NT2/D1 (cell line): ENCODE data around the gene CHST8.
A peak's percentile ranks its signal among the peaks of the same experiment; 100 is the strongest.

Source experiments
- DNase-seq: peaks from one replicate; pipeline ENCODE4 v3.0.0-alpha.2; 2011; ENCODE audit warnings: low read depth, low spot score
- H3K27me3 ChIP-seq: 2 replicates; pipeline ENCODE4 v1.6.0; 2011; ENCODE audit warnings: mild to moderate bottlenecking; ENCODE audit not compliant: insufficient read length, insufficient read depth
- H3K36me3 ChIP-seq: 2 replicates; pipeline ENCODE4 v1.6.1; 2011; ENCODE audit warnings: mild to moderate bottlenecking, low read length, mixed read lengths; ENCODE audit not compliant: insufficient read depth, insufficient read length
- H3K4me1 ChIP-seq: 2 replicates; pipeline ENCODE4 v1.5.1; 2011; ENCODE audit not compliant: insufficient read depth, insufficient read length
- H3K4me3 ChIP-seq: 2 replicates; pipeline ENCODE4 v1.5.1; 2011; ENCODE audit warnings: low read depth; ENCODE audit not compliant: insufficient read length
- H3K9ac ChIP-seq: 2 replicates; pipeline ENCODE4 v1.6.0; 2011; ENCODE audit warnings: low read depth; ENCODE audit not compliant: insufficient read length
- H3K9me3 ChIP-seq: 2 replicates; pipeline ENCODE4 v1.5.1; 2011; ENCODE audit warnings: mild to moderate bottlenecking, low read length; ENCODE audit not compliant: insufficient read depth
- SUZ12 ChIP-seq: IDR thresholded peaks from 2 replicates; pipeline ENCODE4 v1.6.1; 2011; ENCODE audit not compliant: insufficient read length, insufficient read depth; ENCODE audit errors: extremely low read depth
- YY1 ChIP-seq: IDR thresholded peaks from 2 replicates; pipeline ENCODE4 v1.6.1; 2011; ENCODE audit not compliant: insufficient read length, insufficient read depth
- ZNF274 ChIP-seq: IDR thresholded peaks from 2 replicates; pipeline ENCODE4 v1.6.1; 2011; ENCODE audit warnings: mild to moderate bottlenecking, low read depth, low read length

CHST8 gene

GRCh38 chr19:33784432-33784831, 162.7 kb downstream of the CHST8 start:
- Histone ChIP-seq H3K36me3 (no peaks in the 10 kb centered on the region), H3K4me1 (no peaks in the 10 kb centered on the region), H3K9me3 (no peaks in the 10 kb centered on the region; the same call in 1 of the 2 replicates), H3K4me3 (no peak overlapping the region), H3K27me3 (no peaks in the 10 kb centered on the region), H3K9ac (no peak overlapping the region)
- TF ChIP-seq ZNF274 (no peak), YY1 (no peak), SUZ12 (no peak)
- no peak for DNase-seq

- no peaks in the 10 kb centered on the region for H3K9me3 ChIP-seq
- no peaks in the 10 kb centered on the region for H3K4me1 ChIP-seq
- H3K4me3 ChIP-seq: no peak overlapping the region
- no peak for TF ChIP-seq SUZ12
- no peak for TF ChIP-seq ZNF274
- TF ChIP-seq YY1: no peak
- no peak overlapping the region for H3K9ac ChIP-seq
- no peaks in the 10 kb centered on the region for H3K27me3 ChIP-seq
- no peak for DNase-seq
- no peaks in the 10 kb centered on the region for H3K36me3 ChIP-seq
Measured at GRCh38 chr19:33785795-33786194, 164.0 kb downstream of the CHST8 start.

- Histone ChIP-seq H3K27me3 (no peaks in the 10 kb centered on the region), H3K9me3 (no peaks in the 10 kb centered on the region), H3K36me3 (no peaks in the 10 kb centered on the region), H3K4me1 (no peaks in the 10 kb centered on the region), H3K9ac (no peak overlapping the region), H3K4me3 (no peak overlapping the region)
- no peak for TF ChIP-seq SUZ12
- TF ChIP-seq YY1: no peak
- no peak for TF ChIP-seq ZNF274
- DNase-seq: no peak
Measured at GRCh38 chr19:33788676-33789075, 166.9 kb downstream of the CHST8 start.

GRCh38 chr19:33789344-33789743, 167.6 kb downstream of the CHST8 start:
- TF ChIP-seq ZNF274: no peak
- no peak for TF ChIP-seq YY1
- no peak for TF ChIP-seq SUZ12
- Histone ChIP-seq H3K27me3 (no peaks in the 10 kb centered on the region), H3K4me3 (no peak overlapping the region), H3K9me3 (no peaks in the 10 kb centered on the region), H3K4me1 (no peaks in the 10 kb centered on the region), H3K36me3 (no peaks in the 10 kb centered on the region), H3K9ac (no peak overlapping the region)
- DNase-seq: no peak

- peaks cover 6% of the 10 kb centered on the region for H3K36me3 ChIP-seq
- DNase-seq: no peak
- H3K9ac ChIP-seq: peak overlapping the region; percentile 79
- TF ChIP-seq YY1: no peak
- no peak for TF ChIP-seq SUZ12
- no peak for TF ChIP-seq ZNF274
- peak overlapping the region; percentile 56 for H3K4me3 ChIP-seq
- H3K4me1 ChIP-seq: no peaks in the 10 kb centered on the region
- no peaks in the 10 kb centered on the region for H3K27me3 ChIP-seq
- no peaks in the 10 kb centered on the region for H3K9me3 ChIP-seq
Measured at GRCh38 chr19:33794683-33795369, 173.1 kb downstream of the CHST8 start.

- no peaks in the 10 kb centered on the region for H3K4me1 ChIP-seq
- TF ChIP-seq YY1: no peak
- TF ChIP-seq ZNF274: no peak
- no peak for TF ChIP-seq SUZ12
- H3K4me3 ChIP-seq: peak overlapping the region; percentile 56
- H3K9ac ChIP-seq: peak overlapping the region; percentile 85
- H3K36me3 ChIP-seq: peaks cover 13% of the 10 kb centered on the region
- no peaks in the 10 kb centered on the region for H3K9me3 ChIP-seq
- DNase-seq: peak; percentile 64
- no peaks in the 10 kb centered on the region for H3K27me3 ChIP-seq
Measured at GRCh38 chr19:33795370-33796163, 173.8 kb downstream of the CHST8 start.

GRCh38 chr19:33796164-33796875, 174.6 kb downstream of the CHST8 start, which contains the start of gene KCTD15:
Gene KCTD15 (plus strand): TSS chr19:33796870. CDS start chr19:33800455, 3,585 bp downstream.
- TF ChIP-seq SUZ12: no peak
- no peak for DNase-seq
- no peaks in the 10 kb centered on the region for H3K9me3 ChIP-seq
- H3K4me3 ChIP-seq: peak within 1 kb of the TSS; percentile 77
- H3K36me3 ChIP-seq: peaks cover 21% of the 10 kb centered on the region
- H3K9ac ChIP-seq: peak within 1 kb of the TSS; percentile 92
- H3K27me3 ChIP-seq: no peaks in the 10 kb centered on the region
- peaks cover 4% of the 10 kb centered on the region for H3K4me1 ChIP-seq
